Activated CD4-positive, alpha-beta T cell treated with anti-CD3 and anti-CD28 coated beads, Interleukin-10, Interleukin-2, amounts not matched to agents 100 ng/mL and 50 ng/mL, durations not matched to agents 16 hours and 8 hours (primary cell): ENCODE measurements around the gene B3GNT2.

Experiments
- DNase-seq: peaks from one replicate; pipeline ENCODE4 v3.0.0-alpha.2; 2020

B3GNT2 gene

DNA sequence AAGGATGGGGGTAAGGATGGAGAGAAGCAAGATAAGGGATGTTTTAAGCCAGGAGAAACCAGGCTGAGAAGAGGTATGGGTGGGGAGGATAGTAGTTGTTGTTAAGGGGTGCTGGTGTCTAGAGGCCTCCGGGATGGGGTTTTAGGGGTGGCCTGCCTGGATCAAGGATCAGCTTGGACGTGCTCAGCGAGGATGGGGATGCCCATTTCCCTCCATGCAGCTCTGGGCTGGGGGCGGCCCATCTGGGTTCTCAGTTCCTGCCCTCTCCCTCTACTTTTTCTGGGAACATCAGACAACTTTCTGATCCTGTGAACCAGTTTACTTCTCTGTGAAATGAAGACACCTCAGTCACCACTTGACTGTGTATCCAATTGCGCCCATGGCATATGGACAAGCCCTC, 10.1 kb downstream of the B3GNT2 start:
- DNase-seq: no peak

DNA sequence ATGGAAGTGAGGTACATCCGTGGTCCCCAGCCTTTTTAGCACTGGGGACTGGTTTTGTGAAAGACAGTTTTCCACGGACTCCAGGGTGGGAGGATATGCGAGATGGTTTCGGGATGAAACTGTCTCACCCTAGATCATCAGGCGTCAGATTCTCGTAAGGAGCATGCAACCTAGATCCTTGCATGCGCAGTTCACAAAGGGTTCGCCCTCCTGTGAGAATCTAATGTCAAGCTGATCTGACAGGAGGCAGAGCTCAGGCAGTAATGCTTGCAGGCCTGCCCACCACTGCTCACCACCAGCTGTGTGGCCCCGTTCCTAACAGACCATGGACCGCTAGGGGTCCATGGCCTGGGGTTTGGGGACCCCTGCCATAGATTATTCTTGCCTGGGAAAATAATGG, 11.6 kb downstream of the B3GNT2 start:
- no peak for DNase-seq

DNA sequence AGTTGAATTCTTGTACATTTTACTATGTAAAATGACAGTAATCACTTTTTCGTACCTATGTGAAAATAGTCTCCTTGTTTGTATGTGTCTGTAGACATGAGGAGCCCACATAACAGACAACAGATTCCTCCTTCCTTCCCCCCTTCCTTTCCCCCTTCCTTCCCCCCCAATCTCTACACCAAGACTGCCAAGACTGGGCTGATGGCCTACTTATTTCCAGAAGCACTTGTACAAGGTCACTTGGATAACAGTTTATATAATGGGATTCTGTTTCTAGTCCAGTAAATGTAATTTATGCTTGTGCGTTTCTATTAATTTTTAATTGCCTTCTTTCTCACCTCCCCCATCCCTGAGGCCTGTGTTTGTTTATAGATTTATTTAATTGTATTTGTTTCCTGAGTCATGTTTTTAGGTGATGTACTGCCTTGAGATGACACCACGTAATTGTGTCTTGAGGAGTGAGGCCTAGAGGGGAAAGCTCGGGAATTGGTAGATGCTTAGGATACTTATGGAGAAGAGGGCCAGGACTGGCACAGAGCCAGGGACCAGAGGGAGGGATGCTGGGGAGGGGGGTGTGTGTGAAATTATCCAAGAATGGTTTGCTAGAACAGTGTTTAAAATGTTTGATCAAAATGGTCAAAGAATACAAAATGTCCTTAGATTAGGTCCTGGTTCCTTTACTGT, 12.3 kb downstream of the B3GNT2 start:
- no peak for DNase-seq

DNA sequence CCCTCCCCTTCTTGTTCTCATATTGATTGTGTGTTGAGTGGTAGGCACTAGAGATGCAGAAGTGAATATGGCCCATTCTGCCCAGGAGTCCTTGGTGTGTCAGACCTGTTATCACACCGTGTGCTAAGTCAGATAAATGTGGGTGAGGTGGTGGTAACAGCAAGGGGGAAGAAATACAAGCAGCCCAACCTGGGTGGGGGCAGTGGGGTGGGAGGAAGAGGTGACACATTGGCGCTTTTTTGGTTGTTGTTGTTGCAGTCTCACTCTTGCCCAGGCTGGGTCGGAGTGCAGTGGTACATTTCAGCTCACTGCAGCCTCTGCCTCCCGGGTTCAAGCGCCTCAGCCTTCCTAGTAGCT, 12.8 kb downstream of the B3GNT2 start:
- no peak for DNase-seq

DNA sequence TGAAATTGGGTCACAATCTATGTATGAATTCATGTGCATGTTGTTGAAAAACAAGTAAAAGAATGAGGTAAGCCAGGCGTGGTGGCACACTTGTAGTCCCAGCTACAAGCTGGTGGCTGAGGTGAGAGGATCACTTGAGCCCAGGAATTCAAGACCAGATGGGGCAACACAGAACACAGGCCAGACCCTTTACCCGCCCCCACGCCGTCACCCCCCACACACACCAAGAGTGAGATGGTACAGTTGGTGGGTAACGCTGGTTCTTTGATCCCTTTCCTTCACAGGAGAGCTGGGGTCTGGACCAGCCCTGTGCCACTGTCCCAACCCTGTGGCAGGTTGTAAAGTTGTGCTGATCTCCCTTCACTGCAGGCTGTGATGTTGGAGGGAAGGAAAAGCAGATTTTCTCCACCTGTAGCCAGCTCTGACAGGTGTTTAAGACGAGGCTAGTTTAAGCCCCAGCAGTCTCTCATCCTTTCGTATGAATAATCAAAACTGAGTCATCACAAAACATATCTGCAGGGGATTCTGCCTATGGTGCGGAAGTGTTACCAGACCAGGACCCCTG, 13.6 kb downstream of the B3GNT2 start:
- no peak for DNase-seq

DNA sequence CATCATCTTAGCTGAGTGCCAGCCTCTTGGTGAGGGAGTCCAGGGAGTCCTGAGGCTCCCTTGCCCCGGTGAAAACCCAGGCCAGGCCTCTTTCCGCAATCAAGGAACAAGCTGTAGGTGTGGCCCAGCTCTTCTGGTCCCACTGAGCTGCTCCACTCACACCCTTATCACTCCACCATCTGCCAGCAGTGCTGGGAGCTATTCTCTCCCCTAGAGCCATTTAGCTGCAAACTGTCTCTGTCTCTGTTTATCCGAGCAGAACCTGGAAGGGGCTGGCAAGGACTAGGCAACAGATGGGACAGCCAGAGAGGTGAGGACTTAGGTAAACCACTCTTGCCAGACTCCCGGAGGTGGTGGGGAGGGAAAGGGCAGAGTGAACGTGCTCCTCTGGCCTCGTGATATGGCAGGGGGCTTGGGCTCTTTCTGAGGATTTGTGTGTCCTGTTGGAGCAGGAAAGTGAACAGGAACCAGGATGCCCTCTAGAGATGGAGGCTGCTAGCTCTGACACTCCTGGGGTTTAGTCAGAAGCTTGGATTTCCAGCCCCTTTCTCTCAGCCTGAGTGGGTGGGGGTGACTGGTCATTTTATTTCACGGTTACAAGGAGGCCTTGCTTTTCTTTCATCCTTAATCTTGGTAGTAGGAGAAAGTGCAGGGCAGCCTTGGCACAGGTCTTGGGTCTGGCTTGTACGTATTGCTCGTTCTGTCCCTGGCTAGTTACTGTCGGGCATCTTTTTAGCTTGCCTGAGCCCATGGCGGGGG, 19.6 kb downstream of the B3GNT2 start:
- DNase-seq: no peak

DNA sequence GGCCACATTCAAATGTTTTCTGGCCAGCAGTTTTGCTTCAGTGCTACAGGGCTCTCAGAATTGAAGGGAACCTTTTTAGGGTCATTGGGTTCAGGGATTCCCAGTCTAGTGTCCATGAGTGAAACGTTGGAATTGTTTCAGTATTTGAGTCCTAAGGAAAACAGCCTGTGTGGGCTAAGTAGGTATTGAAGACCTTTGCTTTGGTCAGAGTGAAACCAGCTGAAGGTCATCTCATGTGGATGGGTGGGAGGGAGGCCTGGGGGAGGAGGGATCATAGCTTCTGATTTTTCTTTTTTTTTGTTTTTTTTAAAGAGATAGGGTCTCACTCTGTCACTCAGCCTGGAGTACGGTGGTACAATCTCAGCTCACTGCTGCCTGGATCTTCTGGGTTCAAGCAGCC, 20.2 kb downstream of the B3GNT2 start:
- no peak for DNase-seq

DNA sequence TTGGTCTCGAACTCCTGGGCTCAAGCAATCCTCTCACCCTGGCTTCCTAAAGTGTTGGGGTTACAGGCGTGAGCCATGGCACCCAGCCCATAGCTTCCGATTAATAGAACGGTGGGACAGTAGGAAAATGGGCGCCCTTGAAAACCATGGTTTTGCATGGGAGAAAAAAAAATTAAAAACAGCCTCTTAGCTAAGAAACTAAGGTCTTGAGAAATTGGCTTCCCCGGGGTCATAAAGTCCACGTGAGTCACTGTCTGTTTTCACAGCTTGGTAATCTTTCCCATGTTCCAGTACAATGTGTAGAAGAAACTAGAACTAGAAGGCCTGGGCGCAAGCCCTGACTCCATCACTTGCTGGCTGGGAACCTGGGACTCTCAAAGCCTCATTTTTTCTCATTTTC, 20.7 kb downstream of the B3GNT2 start:
- DNase-seq: no peak

DNA sequence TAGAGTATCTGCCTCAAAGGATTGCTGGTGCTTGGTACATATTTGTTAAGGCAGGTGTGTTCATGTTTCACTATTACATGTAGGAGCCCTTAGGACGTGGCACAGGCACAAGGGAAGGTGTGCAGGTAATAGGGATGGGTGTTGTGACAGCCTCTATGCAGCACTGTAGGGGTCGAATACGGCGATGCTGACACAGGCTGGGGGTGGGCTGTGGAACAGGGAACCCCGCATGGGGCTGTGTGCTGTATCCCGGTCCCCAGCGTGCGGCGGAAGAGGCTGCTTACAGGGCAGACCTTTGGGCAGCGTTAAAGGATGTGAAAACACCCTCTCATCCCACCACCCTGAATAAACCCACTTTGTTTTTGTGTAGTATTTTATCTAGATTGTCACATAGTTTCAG, 21.5 kb downstream of the B3GNT2 start:
- no peak for DNase-seq

DNA sequence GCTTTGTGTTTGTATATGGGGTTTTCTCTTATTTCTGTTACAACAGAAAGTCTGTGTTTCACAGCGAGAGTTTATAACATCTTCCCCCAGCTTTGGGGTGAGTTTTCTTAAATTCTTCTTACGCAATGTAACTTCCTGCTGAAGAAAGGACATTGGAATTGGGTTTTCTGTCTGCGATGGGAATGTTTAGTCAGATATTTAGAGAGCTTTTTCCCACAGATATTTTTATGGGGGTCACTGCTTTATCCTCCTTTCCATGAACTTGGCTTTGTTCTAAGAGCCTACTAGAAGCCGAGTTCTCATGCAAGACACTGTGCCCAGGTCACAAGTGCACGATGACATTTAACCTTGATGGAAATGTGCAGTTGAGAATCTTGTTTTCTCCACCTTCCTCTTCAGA, 22.1 kb downstream of the B3GNT2 start:
- DNase-seq: no peak

DNA sequence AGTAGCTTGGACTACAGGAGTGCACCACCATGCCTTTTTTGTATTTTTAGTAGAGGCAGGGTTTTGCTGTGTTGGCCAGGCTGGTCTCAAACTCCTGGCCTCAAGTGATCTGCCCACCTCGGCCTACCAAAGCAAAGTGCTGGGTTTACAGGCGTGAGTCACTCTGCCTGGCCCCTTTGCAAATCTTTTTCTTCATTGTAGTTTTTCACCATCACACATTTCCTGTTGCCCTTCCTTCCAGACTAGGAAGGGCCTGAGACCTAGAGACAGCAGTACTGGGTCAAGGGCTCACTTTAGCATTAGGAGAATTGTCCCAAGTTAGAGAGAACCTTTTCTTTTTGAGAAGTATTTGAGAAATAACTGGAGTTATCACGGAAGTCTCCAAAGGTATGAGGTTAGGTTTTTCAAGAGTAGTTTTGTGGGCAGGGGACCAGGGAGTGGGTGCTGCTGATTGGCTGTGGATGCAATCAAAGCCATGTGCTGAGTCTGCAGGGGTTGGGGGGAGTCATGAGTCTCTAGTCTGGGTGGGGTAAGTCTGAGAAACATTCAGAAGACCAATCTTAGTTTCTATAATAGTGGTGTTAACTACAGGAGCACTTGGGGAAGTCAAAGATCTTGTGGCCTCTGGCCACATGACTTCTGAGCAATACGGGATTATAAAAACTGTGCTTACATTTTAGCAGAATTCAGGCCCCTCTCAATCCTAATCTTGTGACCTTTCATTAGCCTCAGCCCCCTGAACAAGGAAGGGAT, 23.7 kb downstream of the B3GNT2 start:
- no peak for DNase-seq

DNA sequence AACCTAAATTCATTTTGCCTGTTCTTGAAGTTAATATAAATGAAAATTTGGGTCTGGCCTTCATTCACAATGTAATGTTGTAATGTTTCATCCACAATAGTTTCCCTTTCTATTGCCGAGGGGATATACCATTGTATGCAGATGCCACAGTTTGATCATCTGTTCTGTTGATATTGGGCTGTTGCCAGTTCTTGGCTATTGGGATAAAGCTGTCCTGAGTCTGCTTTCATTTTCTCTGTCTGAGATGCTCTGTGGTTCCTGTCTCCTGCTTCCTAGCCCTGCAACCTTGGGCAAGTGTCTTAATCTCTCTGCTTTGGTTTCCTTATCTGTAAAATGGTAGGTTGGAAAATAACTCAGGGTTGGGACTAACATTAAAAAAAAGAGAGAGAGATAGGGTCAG, 25.2 kb downstream of the B3GNT2 start:
- DNase-seq: no peak

DNA sequence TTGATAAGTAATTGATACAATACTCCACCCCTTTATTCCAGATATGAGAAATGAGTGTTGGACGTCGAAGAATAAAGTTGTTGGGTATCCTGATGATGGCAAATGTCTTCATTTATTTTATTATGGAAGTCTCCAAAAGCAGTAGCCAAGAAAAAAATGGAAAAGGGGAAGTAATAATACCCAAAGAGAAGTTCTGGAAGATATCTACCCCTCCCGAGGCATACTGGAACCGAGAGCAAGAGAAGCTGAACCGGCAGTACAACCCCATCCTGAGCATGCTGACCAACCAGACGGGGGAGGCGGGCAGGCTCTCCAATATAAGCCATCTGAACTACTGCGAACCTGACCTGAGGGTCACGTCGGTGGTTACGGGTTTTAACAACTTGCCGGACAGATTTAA, 26.3 kb downstream of the B3GNT2 start:
- DNase-seq: no peak

DNA sequence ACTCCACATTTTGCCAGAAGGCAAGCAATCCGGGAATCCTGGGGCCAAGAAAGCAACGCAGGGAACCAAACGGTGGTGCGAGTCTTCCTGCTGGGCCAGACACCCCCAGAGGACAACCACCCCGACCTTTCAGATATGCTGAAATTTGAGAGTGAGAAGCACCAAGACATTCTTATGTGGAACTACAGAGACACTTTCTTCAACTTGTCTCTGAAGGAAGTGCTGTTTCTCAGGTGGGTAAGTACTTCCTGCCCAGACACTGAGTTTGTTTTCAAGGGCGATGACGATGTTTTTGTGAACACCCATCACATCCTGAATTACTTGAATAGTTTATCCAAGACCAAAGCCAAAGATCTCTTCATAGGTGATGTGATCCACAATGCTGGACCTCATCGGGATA, 26.8 kb downstream of the B3GNT2 start:
- DNase-seq: peak; percentile 11

DNA sequence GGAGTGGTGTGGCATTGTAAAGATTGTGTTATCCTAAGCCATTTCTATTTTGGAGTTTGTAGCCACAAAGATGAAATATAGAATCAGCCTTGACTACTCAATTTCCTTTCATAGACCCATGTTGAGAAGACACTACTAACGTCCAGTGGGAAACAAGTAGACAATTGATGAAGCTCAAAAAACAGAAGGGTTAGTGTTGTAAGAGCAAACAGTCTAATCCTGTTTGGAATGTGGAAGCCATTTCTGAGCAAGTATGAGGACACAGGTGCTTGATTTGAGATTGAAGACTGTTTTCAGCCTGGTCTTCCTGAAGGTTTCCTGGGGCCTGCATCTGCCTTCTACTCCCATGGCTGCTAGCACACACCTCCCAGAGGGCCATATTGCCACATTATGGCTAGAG, 29.1 kb downstream of the B3GNT2 start:
- no peak for DNase-seq

DNA sequence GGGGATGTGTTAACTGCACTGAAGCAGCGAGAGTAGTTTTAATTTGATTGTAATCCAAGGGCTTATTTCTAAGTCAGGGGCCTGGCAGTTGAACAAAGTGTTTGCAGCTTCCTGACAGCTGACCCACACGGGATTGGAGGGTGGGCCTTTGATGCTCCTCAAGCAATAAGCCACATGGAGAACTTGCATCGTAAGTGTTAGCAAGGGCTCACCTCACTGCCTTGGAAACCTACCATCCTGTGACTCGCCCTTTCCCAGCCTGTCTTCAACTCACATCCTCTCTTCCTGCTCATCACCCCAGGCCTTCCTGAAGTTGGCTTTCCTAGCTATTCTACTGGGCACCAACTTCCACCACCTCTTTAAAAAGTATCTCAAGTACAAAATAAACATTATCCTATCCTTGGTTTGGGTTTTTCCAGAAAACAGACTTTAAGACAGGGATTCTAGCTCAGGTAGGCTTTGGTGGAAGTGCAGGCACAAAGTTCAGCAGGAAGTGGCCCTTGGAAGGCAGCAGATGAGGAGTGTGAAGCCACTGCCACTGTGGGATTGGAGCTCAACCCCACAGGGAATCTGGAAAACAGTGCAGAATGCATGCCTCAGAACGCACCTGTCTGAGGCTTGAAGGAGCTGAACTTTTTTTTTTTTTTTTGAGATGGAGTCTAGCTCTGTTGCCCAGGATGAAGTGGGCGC, 31.6 kb downstream of the B3GNT2 start:
- DNase-seq: no peak

DNA sequence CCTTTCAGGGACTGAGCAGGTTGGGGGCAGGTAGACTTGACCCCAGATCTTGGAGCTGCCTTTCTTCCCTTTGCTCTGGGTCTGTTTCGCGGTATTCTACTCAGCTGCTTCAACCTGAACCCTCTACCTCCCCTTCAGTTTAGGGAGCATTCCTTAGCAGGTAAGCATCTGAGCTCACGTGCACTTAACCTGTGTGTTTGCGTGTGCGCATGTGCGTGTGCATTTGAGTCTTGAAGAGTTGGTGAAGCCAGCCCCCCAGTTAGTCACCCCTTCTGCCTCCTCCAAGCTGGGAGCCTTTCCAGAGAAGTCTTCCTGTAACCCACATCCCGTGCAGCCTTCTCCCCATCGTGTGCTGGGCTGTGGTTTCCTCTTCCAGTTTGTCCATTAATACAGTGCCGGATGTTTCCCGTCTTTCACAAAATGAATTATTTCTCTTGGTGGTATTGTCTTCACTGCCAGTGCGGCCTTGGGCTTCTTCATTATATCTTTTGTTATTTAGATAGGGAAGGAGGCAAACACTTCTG, 33.2 kb downstream of the B3GNT2 start:
- no peak for DNase-seq

DNA sequence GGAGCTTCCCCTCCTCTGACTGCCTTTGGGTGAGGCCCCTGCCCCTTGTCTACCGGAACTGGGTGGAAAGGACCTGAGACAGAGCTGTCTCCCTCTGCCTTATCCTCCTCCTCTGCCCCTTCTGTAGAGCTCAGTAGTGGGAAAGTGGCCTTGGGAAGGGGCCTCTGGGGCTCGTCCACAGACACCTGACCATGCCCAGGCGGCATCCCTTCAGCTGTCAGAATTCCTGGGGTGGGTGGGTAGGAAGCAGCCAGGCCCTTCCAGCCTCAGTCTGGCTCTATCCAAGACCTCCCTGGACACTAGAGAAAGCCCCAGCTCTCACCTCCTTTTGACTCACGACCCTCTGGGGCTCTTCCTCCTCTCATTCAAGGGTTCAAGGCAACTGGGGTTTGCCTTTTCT, 35.6 kb downstream of the B3GNT2 start:
- no peak for DNase-seq

DNA sequence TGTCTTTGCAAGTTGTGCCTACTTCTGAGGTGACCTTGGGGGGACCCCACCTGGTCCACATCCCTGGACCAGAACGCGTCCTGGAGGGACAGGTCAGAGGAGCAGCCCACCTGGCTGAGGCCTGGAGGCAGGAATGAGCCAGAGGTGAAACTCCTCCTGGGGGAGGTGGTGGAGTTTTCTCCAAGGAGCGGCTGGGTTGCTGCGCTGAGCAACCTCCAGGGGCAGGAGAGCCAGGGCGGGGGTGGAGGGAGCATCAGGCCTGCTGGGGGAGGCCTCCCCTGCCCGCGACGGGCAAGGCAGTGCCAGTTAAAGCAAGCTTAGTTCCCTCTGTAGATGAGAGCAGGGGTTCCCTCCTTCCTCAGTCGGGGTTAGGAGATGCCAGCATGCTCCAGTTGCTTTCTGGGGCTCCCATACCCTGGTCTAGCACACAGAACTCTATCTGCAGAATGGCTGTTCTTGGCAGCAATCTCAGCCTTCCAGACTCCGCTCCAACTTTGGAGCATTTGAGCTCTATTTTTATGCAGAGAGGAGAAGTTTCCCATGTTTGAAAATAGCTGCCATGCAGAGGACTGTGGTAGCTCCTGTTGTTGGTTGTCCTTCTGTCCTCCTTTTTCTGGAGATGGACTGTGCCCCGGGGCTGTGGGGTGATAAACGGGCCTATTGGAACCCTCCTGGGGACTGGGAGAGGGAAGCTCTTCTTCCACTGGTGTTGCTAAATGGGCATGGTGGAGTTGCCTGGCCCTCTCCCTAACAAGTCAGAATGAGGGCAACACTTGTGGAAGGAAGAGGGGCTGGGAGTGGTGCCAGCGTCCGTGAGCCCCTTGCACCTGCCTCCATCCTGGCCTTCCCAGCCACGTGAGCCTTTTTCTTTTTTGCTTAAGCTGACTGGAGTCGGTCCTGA, 39.1 kb downstream of the B3GNT2 start:
- no peak for DNase-seq

DNA sequence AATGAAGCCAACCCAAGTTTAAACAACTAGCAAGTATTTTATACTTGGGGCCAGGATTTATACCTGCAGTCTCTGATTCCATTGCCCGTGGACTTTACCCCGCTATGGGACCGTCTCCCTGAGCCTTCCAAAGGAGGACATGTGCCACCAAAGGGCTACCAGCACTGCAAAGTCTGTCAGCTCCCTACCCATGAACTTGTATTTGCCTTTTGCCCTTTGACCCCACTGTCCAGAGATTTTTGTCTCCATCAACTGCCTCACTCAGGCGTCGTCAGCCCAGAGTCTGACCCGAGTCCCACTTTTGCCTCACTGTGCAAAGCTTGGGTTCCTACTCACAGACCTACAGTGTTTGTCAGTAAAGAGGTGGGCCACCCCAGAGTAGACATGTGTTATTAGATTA, 40.6 kb downstream of the B3GNT2 start:
- DNase-seq: no peak

DNA sequence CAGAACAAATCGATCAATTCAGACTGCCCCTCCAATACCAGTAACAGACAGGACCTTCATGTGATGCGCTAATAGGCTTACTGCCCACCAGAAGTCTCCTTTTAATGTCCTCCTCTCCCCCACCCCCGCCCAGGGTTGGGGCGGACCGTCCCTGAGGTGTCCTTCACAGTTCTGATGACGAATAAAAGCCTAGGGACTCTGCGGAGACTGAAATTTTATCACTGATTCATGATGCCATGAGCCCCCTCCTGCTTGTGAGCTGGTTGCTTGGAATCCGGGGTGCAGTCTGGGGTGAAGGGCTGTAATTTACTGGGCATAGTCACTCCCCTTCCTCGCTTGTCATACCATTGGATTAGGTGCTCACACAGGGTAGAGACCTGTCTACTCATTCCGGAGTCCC, 42.3 kb downstream of the B3GNT2 start:
- no peak for DNase-seq

DNA sequence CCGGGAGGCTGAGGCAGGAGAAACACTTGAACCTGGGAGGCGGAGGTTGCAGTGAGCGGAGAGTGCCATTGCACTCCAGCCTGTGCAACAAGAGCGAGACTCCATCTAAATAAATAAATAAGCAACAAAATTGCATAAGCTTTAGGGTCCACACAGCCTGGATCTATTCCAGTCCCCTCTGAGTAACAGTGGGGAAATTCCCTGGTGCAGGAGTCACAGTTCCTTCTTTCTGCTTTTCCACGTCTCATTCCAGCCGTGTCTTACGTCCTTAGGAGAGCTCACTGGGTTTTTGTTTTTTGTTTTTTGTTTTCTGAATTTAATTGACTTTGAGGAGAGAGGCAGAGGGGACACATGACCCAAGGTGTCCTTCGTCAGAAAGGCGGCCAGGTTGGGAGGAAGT, 44.6 kb downstream of the B3GNT2 start:
- no peak for DNase-seq
